ENCODE measurements around the gene MORC4.

The MORC4 gene

DNA sequence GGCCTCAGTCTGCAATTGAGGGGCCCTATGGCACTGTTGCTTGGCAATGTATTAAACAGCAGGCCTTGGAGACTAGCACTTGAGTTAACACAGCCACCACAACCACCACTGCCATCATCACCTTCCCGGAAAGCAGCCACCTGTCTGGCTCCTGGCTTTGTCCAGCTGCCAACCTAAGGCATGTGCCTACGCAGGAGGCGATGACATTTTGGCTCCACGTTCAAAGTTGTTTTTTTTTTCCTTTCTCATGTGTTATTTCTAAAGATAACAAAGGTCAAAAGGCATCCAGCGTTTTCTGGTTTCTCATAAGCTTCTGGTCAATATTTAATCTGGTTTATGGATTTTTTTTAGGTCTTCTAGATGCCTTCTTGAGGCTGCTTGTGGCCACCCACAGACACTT is 72.3 kb downstream of the MORC4 start:
- Histone ChIP-seq H3K9ac (ENCODE audit: low read length) (no peak overlapping the region), H3K9me3 (ENCODE audit: insufficient read depth, low read length) (no peaks in the 10 kb centered on the region), H3K36me3 (ENCODE audit: low read length) (no peaks in the 10 kb centered on the region), H3K4me2 (ENCODE audit: low read depth, low read length, poor library complexity, severe bottlenecking) (no peak overlapping the region), H2AFZ (ENCODE audit: low read depth, low read length, severe bottlenecking) (no peak overlapping the region), H3K4me3 (ENCODE audit: insufficient read depth, low read length, poor library complexity, severe bottlenecking) (no peak overlapping the region), H3K27ac (ENCODE audit: low read depth, low read length) (no peak overlapping the region), H3F3A (ENCODE audit: insufficient read depth) (no peaks in the 10 kb centered on the region), H3K27me3 (ENCODE audit: low read length) (no peaks in the 10 kb centered on the region), H3K9me2 (replicated peaks; ENCODE audit: insufficient read depth, low read length) (no peaks in the 10 kb centered on the region), H4K20me1 (ENCODE audit: low read depth, low read length) (no peaks in the 10 kb centered on the region), H3K79me2 (ENCODE audit: insufficient read depth, low read length) (no peaks in the 10 kb centered on the region)
- TF ChIP-seq EZH2phosphoT487 (conservative IDR thresholded peaks at IDR 0.05; ENCODE audit: low read length) = no peak
- TF ChIP-seq, protein P1, sequence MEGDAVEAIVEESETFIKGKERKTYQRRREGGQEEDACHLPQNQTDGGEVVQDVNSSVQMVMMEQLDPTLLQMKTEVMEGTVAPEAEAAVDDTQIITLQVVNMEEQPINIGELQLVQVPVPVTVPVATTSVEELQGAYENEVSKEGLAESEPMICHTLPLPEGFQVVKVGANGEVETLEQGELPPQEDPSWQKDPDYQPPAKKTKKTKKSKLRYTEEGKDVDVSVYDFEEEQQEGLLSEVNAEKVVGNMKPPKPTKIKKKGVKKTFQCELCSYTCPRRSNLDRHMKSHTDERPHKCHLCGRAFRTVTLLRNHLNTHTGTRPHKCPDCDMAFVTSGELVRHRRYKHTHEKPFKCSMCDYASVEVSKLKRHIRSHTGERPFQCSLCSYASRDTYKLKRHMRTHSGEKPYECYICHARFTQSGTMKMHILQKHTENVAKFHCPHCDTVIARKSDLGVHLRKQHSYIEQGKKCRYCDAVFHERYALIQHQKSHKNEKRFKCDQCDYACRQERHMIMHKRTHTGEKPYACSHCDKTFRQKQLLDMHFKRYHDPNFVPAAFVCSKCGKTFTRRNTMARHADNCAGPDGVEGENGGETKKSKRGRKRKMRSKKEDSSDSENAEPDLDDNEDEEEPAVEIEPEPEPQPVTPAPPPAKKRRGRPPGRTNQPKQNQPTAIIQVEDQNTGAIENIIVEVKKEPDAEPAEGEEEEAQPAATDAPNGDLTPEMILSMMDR (IDR thresholded peaks at IDR 0.05; ENCODE audit: insufficient read depth, low read length, poor library complexity, severe bottlenecking) = no peak

DNA sequence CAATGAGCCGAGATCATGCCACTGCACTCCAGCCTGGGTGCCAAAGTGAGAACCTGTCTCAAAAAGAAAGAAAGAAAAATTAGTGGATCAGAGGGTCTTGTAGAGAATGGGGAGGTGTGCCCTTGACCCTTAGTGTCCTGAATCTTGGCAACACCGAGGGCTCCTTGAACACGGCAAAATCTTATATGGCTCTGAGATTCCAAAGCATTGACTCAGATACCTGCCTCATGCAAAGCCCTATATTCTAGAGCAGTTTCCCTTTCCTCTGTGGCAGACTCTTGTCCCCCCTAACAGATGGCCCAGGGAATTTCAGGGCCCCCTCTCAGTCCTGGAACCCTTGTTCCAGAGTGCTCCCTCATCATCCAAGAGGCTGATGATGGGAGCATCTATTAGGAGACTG is 73.0 kb downstream of the MORC4 start:
- H3K27ac ChIP-seq (ENCODE audit: low read depth, low read length) = no peak overlapping the region
- TF ChIP-seq, protein P1 (IDR thresholded peaks at IDR 0.05; ENCODE audit: insufficient read depth, low read length, poor library complexity, severe bottlenecking) = no peak
- TF ChIP-seq EZH2phosphoT487 (conservative IDR thresholded peaks at IDR 0.05; ENCODE audit: low read length) = no peak
- H3K36me3 ChIP-seq (ENCODE audit: low read length) = no peaks in the 10 kb centered on the region
- no peaks in the 10 kb centered on the region for H3K27me3 ChIP-seq (ENCODE audit: low read length)
- no peak overlapping the region for H2AFZ ChIP-seq (ENCODE audit: low read depth, low read length, severe bottlenecking)
- no peaks in the 10 kb centered on the region for H3K9me2 ChIP-seq (replicated peaks; ENCODE audit: insufficient read depth, low read length)
- H3K4me2 ChIP-seq (ENCODE audit: low read depth, low read length, poor library complexity, severe bottlenecking) = no peak overlapping the region
- no peaks in the 10 kb centered on the region for H3F3A ChIP-seq (ENCODE audit: insufficient read depth)
- no peak overlapping the region for H3K4me3 ChIP-seq (ENCODE audit: insufficient read depth, low read length, poor library complexity, severe bottlenecking)
- no peak overlapping the region for H3K9ac ChIP-seq (ENCODE audit: low read length)
- H3K79me2 ChIP-seq (ENCODE audit: insufficient read depth, low read length) = no peaks in the 10 kb centered on the region
- no peaks in the 10 kb centered on the region for H4K20me1 ChIP-seq (ENCODE audit: low read depth, low read length)
- no peaks in the 10 kb centered on the region for H3K9me3 ChIP-seq (ENCODE audit: insufficient read depth, low read length)

DNA sequence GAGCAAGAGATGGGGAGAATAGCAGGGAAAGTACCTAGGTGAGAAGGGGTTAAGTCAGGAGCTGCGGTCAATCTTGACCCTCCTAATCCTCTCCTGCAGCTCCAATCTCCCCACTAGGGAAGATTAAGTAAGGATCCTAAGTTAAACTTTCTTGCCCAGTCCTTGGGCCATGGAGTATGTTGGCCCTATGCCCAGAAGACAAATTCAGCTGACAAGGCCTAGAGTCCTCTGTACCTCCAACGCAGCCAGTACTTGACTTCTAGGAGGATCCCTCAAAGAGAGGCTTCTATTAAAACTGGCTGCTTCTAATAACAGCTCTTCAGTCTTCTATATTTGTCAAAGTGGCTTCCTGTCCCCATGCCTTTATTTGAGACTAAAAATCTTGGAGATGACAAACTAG is 78.4 kb downstream of the MORC4 start:
- no peak overlapping the region for H2AFZ ChIP-seq (ENCODE audit: low read depth, low read length, severe bottlenecking)
- no peaks in the 10 kb centered on the region for H4K20me1 ChIP-seq (ENCODE audit: low read depth, low read length)
- H3K27me3 ChIP-seq (ENCODE audit: low read length) = no peaks in the 10 kb centered on the region
- H3K27ac ChIP-seq (ENCODE audit: low read depth, low read length) = no peak overlapping the region
- no peak overlapping the region for H3K4me2 ChIP-seq (ENCODE audit: low read depth, low read length, poor library complexity, severe bottlenecking)
- no peaks in the 10 kb centered on the region for H3K9me3 ChIP-seq (ENCODE audit: insufficient read depth, low read length)
- no peaks in the 10 kb centered on the region for H3K9me2 ChIP-seq (replicated peaks; ENCODE audit: insufficient read depth, low read length)
- no peak overlapping the region for H3K9ac ChIP-seq (ENCODE audit: low read length)
- no peaks in the 10 kb centered on the region for H3F3A ChIP-seq (ENCODE audit: insufficient read depth)
- H3K79me2 ChIP-seq (ENCODE audit: insufficient read depth, low read length) = no peaks in the 10 kb centered on the region
- no peaks in the 10 kb centered on the region for H3K36me3 ChIP-seq (ENCODE audit: low read length)
- no peak overlapping the region for H3K4me3 ChIP-seq (ENCODE audit: insufficient read depth, low read length, poor library complexity, severe bottlenecking)
- TF ChIP-seq, protein P1 (IDR thresholded peaks at IDR 0.05; ENCODE audit: insufficient read depth, low read length, poor library complexity, severe bottlenecking) = no peak
- no peak for TF ChIP-seq EZH2phosphoT487 (conservative IDR thresholded peaks at IDR 0.05; ENCODE audit: low read length)
